Mesenchymal stem cell (in vitro differentiated cells and primary cell): ENCODE data around the gene RASGRF2.

Experiments used
- DNase-seq: peaks from one replicate; pipeline ENCODE4 v3.0.0-alpha.2; 2013
- H2AFZ ChIP-seq: one replicate; pipeline ENCODE4 v1.6.1; 2013; ENCODE audit warnings: low read depth, mild to moderate bottlenecking, control low read depth, inconsistent platforms, low read length, moderate library complexity
- H2AK5ac ChIP-seq: 2 replicates; pipeline ENCODE4 v1.6.1; 2013; ENCODE audit warnings: low read length, moderate library complexity, mild to moderate bottlenecking, inconsistent platforms; ENCODE audit not compliant: severe bottlenecking
- H2BK120ac ChIP-seq: one replicate; pipeline ENCODE4 v1.6.1; 2013; ENCODE audit warnings: low read depth, mild to moderate bottlenecking, inconsistent platforms, low read length, moderate library complexity
- H2BK12ac ChIP-seq, 2 experiments: one replicate each; pipeline ENCODE4 v1.6.1; 2013; ENCODE audit warnings: inconsistent platforms in 2 of 2, low read length in 2 of 2, mild to moderate bottlenecking in 2 of 2, moderate library complexity in 2 of 2, control low read depth in 1 of 2
- H2BK15ac ChIP-seq: one replicate; pipeline ENCODE4 v1.6.1; 2013; ENCODE audit warnings: mild to moderate bottlenecking, low read depth, inconsistent platforms; ENCODE audit not compliant: poor library complexity, severe bottlenecking
- H2BK5ac ChIP-seq: 2 replicates; pipeline ENCODE4 v1.6.1; 2013; ENCODE audit warnings: low read depth, mild to moderate bottlenecking, low read length, control low read depth, inconsistent platforms; ENCODE audit not compliant: poor library complexity, severe bottlenecking
- H3K14ac ChIP-seq, 2 experiments: one replicate each; pipeline ENCODE4 v1.6.1; 2013; ENCODE audit warnings: inconsistent platforms in 2 of 2, low read length in 2 of 2, control low read depth in 1 of 2, mild to moderate bottlenecking in 1 of 2, moderate library complexity in 1 of 2
- H3K18ac ChIP-seq, 2 experiments: one replicate each; pipeline ENCODE4 v1.6.1; 2013; ENCODE audit warnings: inconsistent platforms in 2 of 2, low read length in 2 of 2, control low read depth in 1 of 2, low read depth in 1 of 2, mild to moderate bottlenecking in 1 of 2
- H3K23ac ChIP-seq, 2 experiments: one replicate each; pipeline ENCODE4 v1.6.1; 2013; ENCODE audit warnings: inconsistent platforms in 2 of 2, low read length in 2 of 2, mild to moderate bottlenecking in 2 of 2, moderate library complexity in 2 of 2, control low read depth in 1 of 2
- H3K27ac ChIP-seq: 2 replicates; pipeline ENCODE4 v1.5.1; 2013; ENCODE audit warnings: mild to moderate bottlenecking, moderate library complexity, low read length, control low read depth, inconsistent platforms; ENCODE audit not compliant: poor library complexity, severe bottlenecking
- H3K27me3 ChIP-seq, 2 experiments: 2 replicates each; pipeline versions ENCODE4 v1.6.1 to v1.7.0; 2013; ENCODE audit warnings: low read length in 2 of 2, mild to moderate bottlenecking in 2 of 2, moderate library complexity in 2 of 2, control low read depth in 1 of 2, inconsistent platforms in 1 of 2; ENCODE audit not compliant: control insufficient read depth in 1 of 2, insufficient read depth in 1 of 2
- H3K36me3 ChIP-seq, 2 experiments: 2 replicates each; pipeline versions ENCODE4 v1.6.1 to v1.7.0; 2013; ENCODE audit warnings: low read length in 2 of 2, control low read depth in 1 of 2, inconsistent platforms in 1 of 2, low read depth in 1 of 2, mild to moderate bottlenecking in 1 of 2; ENCODE audit not compliant: insufficient read depth in 2 of 2, control insufficient read depth in 1 of 2
- H3K4ac ChIP-seq, 2 experiments: one replicate each; pipeline ENCODE4 v1.6.1; 2013; ENCODE audit warnings: inconsistent platforms in 2 of 2, low read length in 2 of 2, mild to moderate bottlenecking in 2 of 2, moderate library complexity in 2 of 2, control low read depth in 1 of 2, low read depth in 1 of 2
- H3K4me1 ChIP-seq: 2 replicates; pipeline ENCODE4 v1.6.1; 2013; ENCODE audit warnings: low read depth, low read length, control low read depth; ENCODE audit not compliant: control insufficient read depth, insufficient read depth
- H3K4me2 ChIP-seq: 2 replicates; pipeline ENCODE4 v1.6.1; 2013; ENCODE audit warnings: low read length, mild to moderate bottlenecking, inconsistent platforms; ENCODE audit not compliant: poor library complexity, severe bottlenecking
- H3K4me3 ChIP-seq, 2 experiments: 2 replicates each; pipeline versions ENCODE4 v1.5.1 to v1.7.0; 2013; ENCODE audit warnings: low read length in 2 of 2, mild to moderate bottlenecking in 2 of 2, control low read depth in 1 of 2, low read depth in 1 of 2; ENCODE audit not compliant: insufficient read depth in 1 of 2
- H3K79me1 ChIP-seq: replicated peaks from 2 replicates; pipeline ENCODE4 v1.6.1; 2013; ENCODE audit warnings: mild to moderate bottlenecking, control low read depth, low read length, inconsistent platforms; ENCODE audit not compliant: poor library complexity, severe bottlenecking
- H3K9ac ChIP-seq: 2 replicates; pipeline ENCODE4 v1.7.0; 2013; ENCODE audit warnings: mild to moderate bottlenecking, low read length, moderate library complexity
- H3K9me3 ChIP-seq: 2 replicates; pipeline ENCODE4 v1.7.0; 2013; ENCODE audit warnings: mild to moderate bottlenecking, low read length; ENCODE audit not compliant: control insufficient read depth
- H4K8ac ChIP-seq: one replicate; pipeline ENCODE4 v1.6.1; 2013; ENCODE audit warnings: inconsistent platforms, mild to moderate bottlenecking, low read length, moderate library complexity
- H4K91ac ChIP-seq: one replicate; pipeline ENCODE4 v1.6.1; 2013; ENCODE audit warnings: mild to moderate bottlenecking, low read length, inconsistent platforms
- WGBS: methylation state at CpG from one replicate; pipeline ENCODE4 v1.1.7; 2013; ENCODE audit warnings: mixed read lengths; 5-methylcytosine and 5-hydroxymethylcytosine counted together

The RASGRF2 gene

DNA sequence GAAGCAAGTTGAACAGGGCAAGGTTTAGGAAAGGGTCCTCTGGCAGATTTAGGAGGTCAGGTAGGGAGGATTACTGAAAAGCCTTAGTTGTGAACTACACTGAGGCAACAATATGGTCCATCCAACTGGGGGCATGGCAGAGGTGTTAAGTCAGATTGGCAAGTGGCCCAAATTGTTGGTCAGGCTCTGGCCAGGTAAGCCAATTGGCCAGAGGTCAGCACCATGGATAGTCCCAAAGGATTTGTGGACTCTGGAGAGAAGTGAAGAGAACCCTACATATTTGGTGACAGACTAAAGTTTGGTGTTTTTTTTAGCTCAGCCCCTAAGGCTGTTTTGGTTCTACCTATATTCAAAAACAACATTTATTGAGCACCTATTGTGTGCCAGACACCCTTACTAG, 39.1 kb upstream of the RASGRF2 start:
- H3K36me3 ChIP-seq: no peaks in the 10 kb centered on the region
- no peak overlapping the region for H3K23ac ChIP-seq
- H4K8ac ChIP-seq: no peak overlapping the region
- H2BK12ac ChIP-seq: no peak overlapping the region
- no peak overlapping the region for H2AK5ac ChIP-seq
- H3K4me2 ChIP-seq: no peak overlapping the region
- no peaks in the 10 kb centered on the region for H3K9me3 ChIP-seq
- H3K4ac ChIP-seq: no peak overlapping the region
- H3K18ac ChIP-seq: no peak overlapping the region
- no peak overlapping the region for H3K9ac ChIP-seq
- H2BK5ac ChIP-seq: no peak overlapping the region
- no peak overlapping the region for H3K27ac ChIP-seq
- no peak overlapping the region for H2BK15ac ChIP-seq
- H3K4me1 ChIP-seq: peaks cover 3% of the 10 kb centered on the region
- H3K79me1 ChIP-seq: no peaks in the 10 kb centered on the region
- no peaks in the 10 kb centered on the region for H3K27me3 ChIP-seq
- no peak for DNase-seq
- no peak overlapping the region for H4K91ac ChIP-seq
- H2BK120ac ChIP-seq: no peak overlapping the region
- H2AFZ ChIP-seq: no peak overlapping the region
- no peak overlapping the region for H3K14ac ChIP-seq
- H3K4me3 ChIP-seq: no peak overlapping the region

DNA sequence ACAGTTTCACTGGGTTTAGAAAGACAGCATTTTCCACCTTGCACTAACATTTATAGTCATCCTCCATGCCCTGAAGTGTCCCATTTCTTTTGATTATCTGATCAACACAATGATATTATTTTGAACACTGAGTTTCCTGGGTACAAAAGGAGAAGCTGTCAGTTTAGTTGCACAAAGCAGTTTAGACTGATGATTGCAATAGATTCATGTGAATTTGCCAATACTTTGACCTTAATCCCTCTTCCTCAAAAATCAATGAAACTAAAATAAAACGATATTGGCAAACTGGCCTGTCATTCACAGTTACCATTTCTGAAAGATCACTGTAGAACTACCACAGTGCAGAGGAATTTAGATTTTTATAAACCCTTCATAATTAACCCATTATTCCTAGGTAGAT, 34.2 kb upstream of the RASGRF2 start:
- Histone ChIP-seq H4K8ac (no peak overlapping the region), H3K14ac (no peak overlapping the region), H3K23ac (no peak overlapping the region), H3K4me1 (no peaks in the 10 kb centered on the region), H3K9me3 (no peaks in the 10 kb centered on the region), H2AFZ (no peak overlapping the region), H3K27me3 (peaks cover 0 to 5% of the 10 kb centered on the region in 2 experiments), H3K36me3 (no peaks in the 10 kb centered on the region), H2BK15ac (no peak overlapping the region), H3K18ac (no peak overlapping the region), H4K91ac (no peak overlapping the region), H3K4ac (no peak overlapping the region), H2BK5ac (no peak overlapping the region), H3K79me1 (no peaks in the 10 kb centered on the region), H3K9ac (no peak overlapping the region), H2BK120ac (no peak overlapping the region), H3K27ac (no peak overlapping the region), H3K4me3 (no peak overlapping the region), H2BK12ac (no peak overlapping the region), H2AK5ac (no peak overlapping the region), H3K4me2 (no peak overlapping the region)
- WGBS: 93% methylated on average over 1 of the region's 1 CpG
- no peak for DNase-seq

DNA sequence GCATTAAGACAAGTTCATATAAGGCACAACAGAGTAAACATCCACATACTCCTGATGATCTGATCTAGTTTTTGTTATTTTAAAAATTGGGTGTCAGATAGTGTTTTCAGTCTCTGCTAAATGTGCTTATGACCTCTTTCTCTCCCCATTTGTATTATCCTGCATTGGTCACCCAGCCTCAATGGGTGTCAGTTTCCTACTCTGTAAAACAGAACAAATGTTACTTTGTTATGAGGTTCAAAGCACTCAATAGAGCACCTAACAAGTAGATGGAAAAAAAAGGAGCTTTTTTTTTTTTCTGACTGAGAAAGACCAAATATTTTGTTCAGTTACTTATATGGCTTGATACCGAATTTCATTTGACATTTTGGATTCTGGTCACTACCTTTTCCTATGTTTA, 33.6 kb upstream of the RASGRF2 start:
- no peak overlapping the region for H2BK15ac ChIP-seq
- H3K4me3 ChIP-seq: no peak overlapping the region
- H2BK12ac ChIP-seq: no peak overlapping the region
- no peaks in the 10 kb centered on the region for H3K79me1 ChIP-seq
- no peak overlapping the region for H3K18ac ChIP-seq
- H3K9ac ChIP-seq: no peak overlapping the region
- H4K91ac ChIP-seq: no peak overlapping the region
- H3K4ac ChIP-seq: no peak overlapping the region
- no peaks in the 10 kb centered on the region for H3K9me3 ChIP-seq
- H3K4me1 ChIP-seq: no peaks in the 10 kb centered on the region
- no peak overlapping the region for H2AK5ac ChIP-seq
- no peak overlapping the region for H3K23ac ChIP-seq
- no peaks in the 10 kb centered on the region for H3K36me3 ChIP-seq
- no peak overlapping the region for H2BK5ac ChIP-seq
- H2BK120ac ChIP-seq: no peak overlapping the region
- no peak overlapping the region for H4K8ac ChIP-seq
- peaks cover 0 to 5% of the 10 kb centered on the region in 2 experiments for H3K27me3 ChIP-seq
- WGBS: no CpG with 5 or more reads among the region's 1 CpG
- no peak overlapping the region for H2AFZ ChIP-seq
- H3K4me2 ChIP-seq: no peak overlapping the region
- H3K27ac ChIP-seq: no peak overlapping the region
- H3K14ac ChIP-seq: no peak overlapping the region
- DNase-seq: no peak

DNA sequence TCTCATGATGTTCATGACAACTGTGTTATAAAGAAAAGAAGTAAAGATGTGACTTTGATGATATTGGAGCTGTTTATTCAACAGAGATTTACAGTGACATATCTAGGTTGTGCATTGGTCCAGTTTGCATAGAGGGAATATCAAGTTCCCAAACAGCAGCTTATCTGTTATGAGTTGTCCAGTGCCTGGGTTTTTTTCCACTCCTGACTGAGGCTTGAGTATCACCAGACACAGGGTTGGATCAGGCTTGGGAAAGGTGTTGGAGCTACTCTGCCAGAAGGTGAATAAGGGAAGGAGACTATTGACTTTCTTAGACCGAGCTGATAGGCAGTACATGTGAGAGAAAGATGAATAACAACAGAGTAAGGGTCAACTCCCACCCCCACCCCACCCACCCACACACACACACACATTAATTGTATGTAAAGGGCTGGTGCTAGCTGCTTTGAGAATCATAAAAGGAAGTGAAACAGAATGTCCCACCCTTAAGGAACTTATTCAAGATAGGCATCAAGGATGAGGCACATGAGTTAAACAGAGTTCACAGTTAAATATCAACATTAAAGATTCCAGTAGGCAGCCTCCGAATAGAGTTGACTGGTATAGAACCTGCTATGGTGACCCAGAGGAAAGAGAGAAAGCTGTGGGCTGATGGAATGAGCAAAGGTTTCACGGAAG, 33.0 kb upstream of the RASGRF2 start:
- Histone ChIP-seq H3K23ac (no peak overlapping the region), H3K4ac (no peak overlapping the region), H4K91ac (no peak overlapping the region), H3K9me3 (no peaks in the 10 kb centered on the region), H2AK5ac (no peak overlapping the region), H3K9ac (no peak overlapping the region), H3K27ac (no peak overlapping the region), H3K4me2 (no peak overlapping the region), H2BK5ac (no peak overlapping the region), H4K8ac (no peak overlapping the region), H3K18ac (no peak overlapping the region), H3K27me3 (peaks cover 0 to 5% of the 10 kb centered on the region in 2 experiments), H2BK15ac (no peak overlapping the region), H3K79me1 (no peaks in the 10 kb centered on the region), H3K4me1 (no peaks in the 10 kb centered on the region), H3K4me3 (no peak overlapping the region), H3K14ac (no peak overlapping the region), H2AFZ (no peak overlapping the region), H2BK120ac (no peak overlapping the region), H2BK12ac (no peak overlapping the region), H3K36me3 (no peaks in the 10 kb centered on the region)
- WGBS: 68% methylated on average over 2 of the region's 3 CpGs
- no peak for DNase-seq
